Uterus (tissue), 2 donors: Measurements from ENCODE around the gene CCL17.

Experiments
- CTCF ChIP-seq, 4 experiments: fragments of 200-600 bp in 2 of 4; fragments of 450-650 bp in 2 of 4; sonication (generic) in 2 of 4; IDR thresholded peaks; one replicate each; pipeline ENCODE4 v1.5.1; 2016 to 2019; ENCODE audit warnings: antibody characterized with exemption in 4 of 4, mild to moderate bottlenecking in 2 of 4, moderate library complexity in 1 of 4
- POLR2A ChIP-seq, 2 donors: fragments of 450-650 bp; IDR thresholded peaks; one replicate each; pipeline ENCODE4 v1.6.1; 2016; ENCODE audit warnings: antibody characterized with exemption in 2 of 2, mild to moderate bottlenecking in 1 of 2, moderate library complexity in 1 of 2

DNA sequence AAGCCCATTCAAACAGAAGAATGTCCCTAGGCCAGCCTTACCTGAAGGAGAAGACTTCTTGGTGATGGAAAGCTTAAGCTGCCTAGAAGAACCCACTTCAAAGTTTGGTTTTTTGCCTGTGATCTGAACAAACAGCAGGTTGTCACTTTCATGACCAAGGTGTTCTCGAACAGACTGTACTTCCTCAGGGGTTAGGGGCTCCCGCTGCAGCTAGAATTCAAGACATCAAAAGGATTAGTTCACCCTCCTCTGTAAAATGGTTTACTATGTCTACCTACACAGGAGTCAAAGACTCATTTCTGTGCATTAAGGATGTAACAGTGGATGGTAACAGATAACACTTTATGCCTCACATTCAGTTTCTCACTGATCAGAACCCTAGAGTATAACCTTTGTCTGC is 29.4 kb downstream of the CCL17 start:
- TF ChIP-seq POLR2A (IDR thresholded peaks at IDR 0.05), result no peak
- TF ChIP-seq CTCF (IDR thresholded peaks at IDR 0.05), result no peak
